Mesendoderm (in vitro differentiated cells): Measurements from ENCODE around the gene GSTO1.
A peak's percentile ranks its signal among the peaks of the same experiment; 100 is the strongest.

ENCODE experiments used
- DNase-seq: peaks from one replicate; pipeline ENCODE4 v3.0.0; 2013
- H2AK5ac ChIP-seq: 2 replicates; pipeline ENCODE4 v1.6.1; 2013; ENCODE audit warnings: low read length, inconsistent platforms
- H2BK120ac ChIP-seq: 2 replicates; pipeline ENCODE4 v1.6.1; 2013; ENCODE audit warnings: low read depth, mild to moderate bottlenecking, low read length, moderate library complexity, mixed read lengths
- H2BK15ac ChIP-seq: replicated peaks from 2 replicates; pipeline ENCODE4 v1.6.1; 2013; ENCODE audit warnings: low read depth, mild to moderate bottlenecking, moderate library complexity
- H2BK5ac ChIP-seq: 2 replicates; pipeline ENCODE4 v1.6.1; 2013; ENCODE audit warnings: low read length, inconsistent platforms
- H3K18ac ChIP-seq: 2 replicates; pipeline ENCODE4 v1.6.1; 2013; ENCODE audit warnings: mild to moderate bottlenecking, low read length, mixed read lengths
- H3K23ac ChIP-seq: one replicate; pipeline ENCODE4 v1.6.1; 2013; ENCODE audit warnings: low read length
- H3K27ac ChIP-seq: 2 replicates; pipeline ENCODE4 v1.5.1; 2013; ENCODE audit warnings: low read depth, mild to moderate bottlenecking, inconsistent platforms, low read length, moderate library complexity
- H3K27me3 ChIP-seq: 2 replicates; pipeline ENCODE4 v1.6.1; 2013; ENCODE audit warnings: low read length, control low read depth, mild to moderate bottlenecking, inconsistent platforms; ENCODE audit not compliant: insufficient read depth, poor library complexity
- H3K36me3 ChIP-seq: 2 replicates; pipeline ENCODE4 v1.6.1; 2013; ENCODE audit warnings: low read length, inconsistent platforms; ENCODE audit not compliant: control insufficient read depth, insufficient read depth
- H3K4ac ChIP-seq: one replicate; pipeline ENCODE4 v1.6.1; 2013; ENCODE audit warnings: low read depth, mild to moderate bottlenecking, low read length, moderate library complexity
- H3K4me1 ChIP-seq: 2 replicates; pipeline ENCODE4 v1.6.1; 2013; ENCODE audit warnings: low read depth, low read length, inconsistent platforms; ENCODE audit not compliant: control insufficient read depth
- H3K4me2 ChIP-seq: 2 replicates; pipeline ENCODE4 v1.6.1; 2013; ENCODE audit warnings: low read length
- H3K4me3 ChIP-seq: 2 replicates; pipeline ENCODE4 v1.5.1; 2013; ENCODE audit warnings: mild to moderate bottlenecking, low read length
- H3K56ac ChIP-seq: one replicate; pipeline ENCODE4 v1.6.1; 2013; ENCODE audit warnings: low read length
- H3K79me1 ChIP-seq: 2 replicates; pipeline ENCODE4 v1.6.1; 2013; ENCODE audit warnings: low read length, inconsistent platforms
- H3K79me2 ChIP-seq: 2 replicates; pipeline ENCODE4 v1.6.1; 2013; ENCODE audit warnings: mild to moderate bottlenecking, low read length; ENCODE audit not compliant: control insufficient read depth, insufficient read depth
- H3K9ac ChIP-seq: 2 replicates; pipeline ENCODE4 v1.6.1; 2013; ENCODE audit warnings: low read length, inconsistent platforms
- H4K5ac ChIP-seq: one replicate; pipeline ENCODE4 v1.6.1; 2013; ENCODE audit warnings: low read length
- H4K8ac ChIP-seq: one replicate; pipeline ENCODE4 v1.6.1; 2013; ENCODE audit warnings: low read depth, mild to moderate bottlenecking, control low read depth, low read length, moderate library complexity
- WGBS: extraction: QIAGEN DNeasy Blood & Tissue Kit; methylation state at CpG from one replicate; pipeline ENCODE4 v1.1.7; 2013; ENCODE audit warnings: low lambda C conversion rate, missing lambda C conversion rate; ENCODE audit not compliant: insufficient coverage; ENCODE audit errors: extremely low coverage; 5-methylcytosine and 5-hydroxymethylcytosine counted together

Gene GSTO1

DNA sequence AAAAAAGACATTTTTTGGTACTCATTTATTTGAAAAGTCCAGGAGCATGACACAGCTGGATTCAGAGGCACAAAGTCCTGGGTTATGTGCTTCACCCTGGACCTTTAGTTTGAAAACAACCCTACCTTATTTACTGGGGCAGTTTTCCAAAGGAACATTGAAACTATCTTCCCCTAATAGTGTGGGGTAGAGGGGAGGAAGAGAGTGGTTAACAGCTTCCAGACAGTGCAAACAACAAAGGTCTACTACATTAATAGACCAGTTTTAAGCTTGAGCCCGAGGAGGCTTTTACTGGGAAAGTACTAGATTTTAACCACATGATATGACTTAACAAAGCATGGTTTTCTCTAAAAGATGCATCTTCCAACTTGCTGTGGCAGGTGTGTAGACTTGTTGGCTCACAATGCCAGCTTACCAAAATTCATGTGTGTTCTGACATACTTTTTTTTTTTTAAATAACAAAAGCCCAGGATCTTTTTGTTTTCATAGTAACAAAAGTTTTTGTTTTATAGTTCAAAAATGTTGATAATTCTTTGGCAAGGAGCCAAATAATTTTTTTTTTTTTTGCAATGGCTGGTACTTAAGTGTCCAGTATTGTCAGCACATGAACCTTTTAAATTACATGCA, 1.8 kb downstream of the GSTO1 start:
- DNase-seq: no peak
- no CpG with 5 or more reads among the region's 1 CpG for WGBS
- H3K4me2 ChIP-seq: peak overlapping the region; percentile 54
- H3K4me1 ChIP-seq: peaks cover 10% of the 10 kb centered on the region
- H3K23ac ChIP-seq: no peak overlapping the region
- peak overlapping the region; percentile 54 for H3K18ac ChIP-seq
- no peak overlapping the region for H4K5ac ChIP-seq
- H2BK120ac ChIP-seq: no peak overlapping the region
- H4K8ac ChIP-seq: no peak overlapping the region
- H3K4me3 ChIP-seq: peak overlapping the region; percentile 41
- peaks cover 8% of the 10 kb centered on the region for H3K36me3 ChIP-seq
- no peak overlapping the region for H2AK5ac ChIP-seq
- H3K27ac ChIP-seq: no peak overlapping the region
- no peaks in the 10 kb centered on the region for H3K27me3 ChIP-seq
- peaks cover 39% of the 10 kb centered on the region for H3K79me2 ChIP-seq
- H3K4ac ChIP-seq: no peak overlapping the region
- H2BK15ac ChIP-seq: no peak overlapping the region
- H3K79me1 ChIP-seq: peaks cover 9% of the 10 kb centered on the region
- H2BK5ac ChIP-seq: no peak overlapping the region
- H3K56ac ChIP-seq: peak overlapping the region; percentile 68
- peak overlapping the region; percentile 66 for H3K9ac ChIP-seq

DNA sequence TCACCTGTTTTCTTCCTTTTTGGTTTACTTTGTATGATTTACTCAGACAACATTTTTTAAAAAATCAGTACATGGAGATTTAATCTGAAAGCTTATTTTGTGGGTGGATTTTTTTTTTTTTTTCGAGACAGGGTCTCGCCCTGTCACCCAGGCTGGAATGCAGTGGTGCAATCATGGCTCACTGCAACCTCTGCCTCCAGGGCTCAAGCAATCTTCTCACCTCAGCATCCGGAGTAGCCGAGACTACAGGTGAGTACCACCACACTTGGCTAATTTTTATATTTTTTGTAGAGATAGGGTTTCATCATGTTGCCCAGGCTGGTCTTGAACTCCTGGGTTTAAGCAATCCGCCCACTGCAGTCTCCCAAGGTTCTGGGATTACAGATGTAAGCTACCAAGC, 2.5 kb downstream of the GSTO1 start:
- H3K79me1 ChIP-seq: peaks cover 12% of the 10 kb centered on the region
- DNase-seq: no peak
- H3K23ac ChIP-seq: no peak overlapping the region
- no peak overlapping the region for H3K4ac ChIP-seq
- H2AK5ac ChIP-seq: no peak overlapping the region
- H4K5ac ChIP-seq: no peak overlapping the region
- H2BK15ac ChIP-seq: no peak overlapping the region
- no peak overlapping the region for H3K27ac ChIP-seq
- H4K8ac ChIP-seq: peak overlapping the region; percentile 28
- no CpG with 5 or more reads among the region's 5 CpGs for WGBS
- peaks cover 8% of the 10 kb centered on the region for H3K4me1 ChIP-seq
- H2BK5ac ChIP-seq: no peak overlapping the region
- no peak overlapping the region for H3K9ac ChIP-seq
- no peak overlapping the region for H3K56ac ChIP-seq
- no peak overlapping the region for H3K18ac ChIP-seq
- H3K79me2 ChIP-seq: peaks cover 43% of the 10 kb centered on the region
- no peak overlapping the region for H3K4me3 ChIP-seq
- no peak overlapping the region for H3K4me2 ChIP-seq
- peaks cover 11% of the 10 kb centered on the region for H3K36me3 ChIP-seq
- H3K27me3 ChIP-seq: no peaks in the 10 kb centered on the region
- H2BK120ac ChIP-seq: no peak overlapping the region

DNA sequence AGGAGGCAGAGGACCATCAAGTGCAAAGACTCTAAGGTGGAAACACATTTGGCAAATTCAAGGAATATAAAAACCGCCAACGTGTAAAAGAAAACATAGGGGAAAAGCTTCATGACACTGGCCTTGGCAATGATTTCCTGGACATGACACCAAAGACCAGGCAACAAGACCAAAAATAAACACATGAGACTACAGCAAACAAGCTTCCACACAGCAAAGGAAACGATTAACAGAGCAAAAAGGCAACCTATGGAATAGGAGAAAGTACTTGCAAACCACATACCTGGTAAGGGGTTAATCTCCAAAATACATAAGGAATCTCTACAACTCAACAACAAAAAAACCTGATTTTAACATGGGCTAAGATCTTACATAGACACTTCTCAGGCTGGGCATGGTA, 3.5 kb downstream of the GSTO1 start:
- Histone ChIP-seq H3K18ac (no peak overlapping the region), H3K36me3 (peaks cover 11% of the 10 kb centered on the region), H3K79me1 (peaks cover 12% of the 10 kb centered on the region), H3K4me3 (no peak overlapping the region), H3K9ac (no peak overlapping the region), H3K23ac (no peak overlapping the region), H2BK5ac (no peak overlapping the region), H3K4ac (no peak overlapping the region), H3K27me3 (no peaks in the 10 kb centered on the region), H2BK120ac (no peak overlapping the region), H3K4me1 (peaks cover 7% of the 10 kb centered on the region), H2BK15ac (no peak overlapping the region), H3K4me2 (no peak overlapping the region), H3K79me2 (peaks cover 45% of the 10 kb centered on the region), H4K5ac (no peak overlapping the region), H4K8ac (no peak overlapping the region), H2AK5ac (no peak overlapping the region), H3K27ac (no peak overlapping the region), H3K56ac (no peak overlapping the region)
- no CpG with 5 or more reads among the region's 3 CpGs for WGBS
- no peak for DNase-seq

DNA sequence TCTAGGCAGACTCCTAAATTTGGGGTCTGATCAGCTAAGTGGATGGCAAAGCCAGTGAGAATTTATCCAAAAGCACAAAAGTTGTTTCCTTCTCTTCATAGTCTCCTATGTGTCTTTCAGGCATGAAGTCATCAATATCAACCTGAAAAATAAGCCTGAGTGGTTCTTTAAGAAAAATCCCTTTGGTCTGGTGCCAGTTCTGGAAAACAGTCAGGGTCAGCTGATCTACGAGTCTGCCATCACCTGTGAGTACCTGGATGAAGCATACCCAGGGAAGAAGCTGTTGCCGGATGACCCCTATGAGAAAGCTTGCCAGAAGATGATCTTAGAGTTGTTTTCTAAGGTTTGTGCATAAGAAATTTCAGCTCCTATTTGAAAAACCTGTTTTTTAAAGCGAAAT, 4.8 kb downstream of the GSTO1 start:
- Histone ChIP-seq H3K23ac (no peak overlapping the region), H3K27me3 (no peaks in the 10 kb centered on the region), H3K79me2 (peaks cover 45% of the 10 kb centered on the region), H3K56ac (no peak overlapping the region), H3K4me1 (peaks cover 4% of the 10 kb centered on the region), H3K4me2 (no peak overlapping the region), H3K79me1 (peaks cover 12% of the 10 kb centered on the region), H2AK5ac (no peak overlapping the region), H3K4me3 (no peak overlapping the region), H3K36me3 (peaks cover 11% of the 10 kb centered on the region), H4K5ac (no peak overlapping the region), H3K4ac (no peak overlapping the region), H2BK5ac (no peak overlapping the region), H4K8ac (no peak overlapping the region), H3K9ac (no peak overlapping the region), H3K18ac (no peak overlapping the region), H3K27ac (no peak overlapping the region), H2BK15ac (no peak overlapping the region), H2BK120ac (no peak overlapping the region)
- WGBS: no CpG with 5 or more reads among the region's 3 CpGs
- DNase-seq: no peak

DNA sequence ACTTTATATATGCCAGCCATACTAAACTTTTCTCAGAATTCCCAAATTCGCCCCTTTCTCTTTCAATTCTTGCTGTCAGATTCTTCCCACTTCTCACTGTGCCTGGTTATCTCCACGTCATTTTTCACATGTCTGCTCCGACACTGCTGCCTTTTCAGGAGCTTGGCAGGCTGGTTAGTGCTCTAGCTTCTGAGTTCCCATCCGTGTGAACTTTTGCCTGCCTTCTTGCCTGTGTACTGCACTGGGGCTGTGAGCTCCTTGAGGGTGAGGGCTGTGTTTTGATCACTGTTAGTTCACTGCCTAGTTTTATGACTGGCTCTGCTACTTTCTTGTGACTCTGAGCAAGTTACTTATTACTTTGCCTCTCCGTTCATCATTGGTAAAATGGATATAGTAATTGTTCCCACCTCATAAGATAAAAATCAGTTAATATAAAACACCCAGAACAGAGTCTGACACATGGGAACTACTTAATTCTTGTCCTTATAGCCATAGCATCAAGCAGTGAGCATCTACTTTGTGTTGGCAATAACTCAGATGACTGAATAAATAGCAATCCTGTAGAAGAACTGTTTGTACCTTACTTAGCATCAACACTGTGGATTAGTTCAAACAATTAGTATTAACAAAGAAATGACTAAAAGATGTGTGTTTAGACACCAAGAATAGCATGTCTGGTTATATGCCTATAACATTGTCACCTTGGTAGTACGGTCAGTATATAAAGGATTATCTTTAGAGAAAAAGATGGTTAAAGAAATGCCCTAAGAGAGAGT, 5.5 kb downstream of the GSTO1 start:
- no peak overlapping the region for H3K4me2 ChIP-seq
- peaks cover 41% of the 10 kb centered on the region for H3K79me2 ChIP-seq
- H4K8ac ChIP-seq: no peak overlapping the region
- H3K4me3 ChIP-seq: no peak overlapping the region
- H3K9ac ChIP-seq: peak overlapping the region; percentile 17
- no CpG with 5 or more reads among the region's 6 CpGs for WGBS
- H3K36me3 ChIP-seq: peaks cover 11% of the 10 kb centered on the region
- H3K27me3 ChIP-seq: no peaks in the 10 kb centered on the region
- no peak overlapping the region for H2BK15ac ChIP-seq
- no peak overlapping the region for H2AK5ac ChIP-seq
- H3K23ac ChIP-seq: no peak overlapping the region
- no peak overlapping the region for H2BK120ac ChIP-seq
- peak overlapping the region; percentile 4 for H3K27ac ChIP-seq
- peak overlapping the region; percentile 50 for H3K56ac ChIP-seq
- peaks cover 4% of the 10 kb centered on the region for H3K4me1 ChIP-seq
- no peak overlapping the region for H2BK5ac ChIP-seq
- DNase-seq: peak; percentile 18
- H3K79me1 ChIP-seq: peaks cover 12% of the 10 kb centered on the region
- no peak overlapping the region for H3K18ac ChIP-seq
- H4K5ac ChIP-seq: no peak overlapping the region
- H3K4ac ChIP-seq: no peak overlapping the region
